HepG2 (cell line): ENCODE results near the gene AFTPH. TPM values are rescaled to one million over a fixed set of nuclear protein-coding genes. Genes with fewer than 3 reads are reported as not detected.

Source experiments
- ATAC-seq: fragments of 200-7000 bp; cut with Tn5 transposase; 3 replicates; pipeline ENCODE4 v1.9.1; 2020; ENCODE audit warnings: mild to moderate bottlenecking, moderate library complexity
- BruUV-seq: library from RNA; stranded (reverse); fragments of 400-500 nt; replicated peaks from 2 replicates; lab custom pipeline; 2021; lab: Mats Ljungman, UMichigan
- CTCF ChIA-PET: fragments of 300-600 bp; formaldehyde crosslinking; extraction: SDS; loops from one replicate; lab custom pipeline; 2021; ENCODE audit warnings: low total read pairs, inconsistent platforms, low intra/inter-chr PET ratio; lab: Yijun Ruan, JAX
- POLR2A ChIA-PET: fragments of 350-600 bp; sonication (Branson Sonifier 250); formaldehyde crosslinking; loops from one replicate; lab custom pipeline; 2020; ENCODE audit warnings: antibody characterized with exemption, inconsistent platforms; lab: Yijun Ruan, JAX
- DNase-seq: peaks from one replicate; pipeline ENCODE4 v3.0.0-alpha.2; 2015; ENCODE audit warnings: low spot score
- FAIRE-seq: peaks from 3 replicates; lab custom pipeline; 2011; peaks lifted over from hg19 to GRCh38; lab: Jason Lieb, UNC
- H2AFZ ChIP-seq: one replicate; pipeline ENCODE4 v1.6.1; 2011; ENCODE audit warnings: low read length, inconsistent platforms
- H3K27ac ChIP-seq: fragments of 300-600 bp; 3 replicates; pipeline ENCODE4 v1.8.0; 2011; ENCODE audit warnings: mixed run types, mild to moderate bottlenecking, mixed read lengths, low read length, inconsistent platforms; ENCODE audit not compliant: insufficient read depth; ENCODE audit errors: extremely low read length
- H3K27me3 ChIP-seq, 2 experiments: fragments of 200-600 bp in 1 of 2; 2 replicates in 1 of 2; 3 replicates in 1 of 2; pipeline versions ENCODE4 v1.6.0 to v1.8.0; 2011; ENCODE audit warnings: low read length in 2 of 2, mild to moderate bottlenecking in 2 of 2, moderate library complexity in 2 of 2, inconsistent platforms in 1 of 2; ENCODE audit not compliant: insufficient read depth in 2 of 2, control insufficient read depth in 1 of 2
- H3K36me3 ChIP-seq, 2 experiments: fragments of 200-600 bp in 1 of 2; replicated peaks in 1 of 2; 2 replicates in 1 of 2; 3 replicates in 1 of 2; pipeline versions ENCODE4 v1.5.1 to v1.8.0; 2011; ENCODE audit warnings: low read length in 2 of 2, inconsistent platforms in 1 of 2; ENCODE audit not compliant: insufficient read depth in 2 of 2, control insufficient read depth in 1 of 2
- H3K4me1 ChIP-seq: 2 replicates; pipeline ENCODE4 v1.5.1; 2012; ENCODE audit warnings: low read length, inconsistent platforms; ENCODE audit not compliant: insufficient read depth
- H3K4me2 ChIP-seq: 2 replicates; pipeline ENCODE4 v1.6.0; 2011; ENCODE audit warnings: low read depth, low read length, inconsistent platforms
- H3K4me3 ChIP-seq, 3 experiments: fragments of 200-600 bp in 1 of 3; sonication (generic), shearing (Covaris generic) in 1 of 3; replicated peaks in 1 of 3; 2 replicates each; pipeline ENCODE4 v1.5.1; 2011 to 2016; ENCODE audit warnings: low read length in 3 of 3, inconsistent platforms in 2 of 3, low read depth in 2 of 3, mild to moderate bottlenecking in 2 of 3, control low read depth in 1 of 3, mixed read lengths in 1 of 3; ENCODE audit not compliant: insufficient read depth in 1 of 3
- H3K79me2 ChIP-seq: one replicate; pipeline ENCODE4 v1.6.1; 2011; ENCODE audit warnings: low read length, inconsistent platforms; ENCODE audit not compliant: insufficient read depth
- H3K9ac ChIP-seq: 2 replicates; pipeline ENCODE4 v1.6.0; 2011; ENCODE audit warnings: mild to moderate bottlenecking, low read depth, low read length, inconsistent platforms; ENCODE audit not compliant: insufficient read depth
- H3K9me3 ChIP-seq: 2 replicates; pipeline ENCODE4 v1.5.1; 2012; ENCODE audit warnings: mild to moderate bottlenecking, low read length
- H4K20me1 ChIP-seq: 2 replicates; pipeline ENCODE4 v1.6.0; 2011; ENCODE audit warnings: inconsistent platforms, mild to moderate bottlenecking, low read length, moderate library complexity; ENCODE audit not compliant: insufficient read depth
- AHR ChIP-seq: IDR thresholded peaks from 2 replicates; pipeline ENCODE4 v1.6.1; 2018; ENCODE audit warnings: missing genetic modification reagents, missing compliant biosample characterization
- BRF2 ChIP-seq: sonication (generic); formaldehyde crosslinking; IDR thresholded peaks from 2 replicates; pipeline ENCODE4 v1.8.1; 2022; ENCODE audit warnings: mild to moderate bottlenecking, missing genetic modification reagents
- FOXK1 ChIP-seq: sonication (generic); formaldehyde crosslinking; IDR thresholded peaks from 2 replicates; pipeline ENCODE4 v1.4.0; 2020; ENCODE audit warnings: low read depth, missing genetic modification reagents, borderline replicate concordance
- GTF2F1 ChIP-seq: fragments of 150-350 bp; IDR thresholded peaks from 2 replicates; pipeline ENCODE4 v1.6.1; 2014; ENCODE audit warnings: low read length
- KDM2A ChIP-seq: sonication (generic); formaldehyde crosslinking; IDR thresholded peaks from 2 replicates; pipeline ENCODE4 v1.4.0; 2020; ENCODE audit warnings: low read depth, missing genetic modification reagents, borderline replicate concordance
- MED8 ChIP-seq: sonication (generic); formaldehyde crosslinking; IDR thresholded peaks from 2 replicates; pipeline ENCODE4 v1.8.1; 2023; ENCODE audit warnings: mild to moderate bottlenecking, missing genetic modification reagents; ENCODE audit not compliant: insufficient replicate concordance
- MTF2 ChIP-seq: sonication (generic); formaldehyde crosslinking; IDR thresholded peaks from 2 replicates; pipeline ENCODE4 v1.5.0; 2020; ENCODE audit warnings: missing genetic modification reagents, borderline replicate concordance
- RORA ChIP-seq: sonication (generic); formaldehyde crosslinking; IDR thresholded peaks from 2 replicates; pipeline ENCODE4 v1.5.0; 2020; ENCODE audit warnings: mild to moderate bottlenecking, missing genetic modification reagents, moderate library complexity
- SKIL ChIP-seq: sonication (generic); formaldehyde crosslinking; IDR thresholded peaks from 2 replicates; pipeline ENCODE4 v1.8.0; 2022; ENCODE audit warnings: missing genetic modification reagents, mild to moderate bottlenecking, moderate library complexity, borderline replicate concordance
- SRSF1 ChIP-seq: fragments of 200-400 bp; formaldehyde crosslinking; optimal IDR thresholded peaks from 2 replicates; pipeline ENCODE3; 2017; ENCODE audit warnings: mild to moderate bottlenecking, low read depth, low read length, moderate library complexity
- SYNCRIP ChIP-seq: fragments of 200-400 bp; formaldehyde crosslinking; IDR thresholded peaks from 2 replicates; pipeline ENCODE4 v1.6.1; 2018; ENCODE audit warnings: mild to moderate bottlenecking, low read depth, low read length; ENCODE audit not compliant: insufficient read depth
- ZFP36L1 ChIP-seq: sonication (generic); formaldehyde crosslinking; IDR thresholded peaks from 2 replicates; pipeline ENCODE4 v1.8.0; 2022; ENCODE audit warnings: mild to moderate bottlenecking, missing genetic modification reagents, moderate library complexity
- ZNF264 ChIP-seq: sonication (generic); formaldehyde crosslinking; IDR thresholded peaks from 2 replicates; pipeline ENCODE4 v1.4.0; 2020; ENCODE audit warnings: missing genetic modification reagents
- ZNF33A ChIP-seq: sonication (generic); formaldehyde crosslinking; IDR thresholded peaks from 2 replicates; pipeline ENCODE4 v1.5.1; 2020; ENCODE audit warnings: missing genetic modification reagents, mild to moderate bottlenecking, moderate library complexity, borderline replicate concordance
- ZNF431 ChIP-seq: sonication (generic); formaldehyde crosslinking; IDR thresholded peaks from 2 replicates; pipeline ENCODE4 v1.9.0; 2022; ENCODE audit warnings: missing genetic modification reagents, low read depth, mild to moderate bottlenecking, borderline replicate concordance
- ZNF484 ChIP-seq: sonication (generic); formaldehyde crosslinking; IDR thresholded peaks from 2 replicates; pipeline ENCODE4 v1.5.1; 2020; ENCODE audit warnings: mild to moderate bottlenecking, low read depth, missing genetic modification reagents, borderline replicate concordance
- ZNF558 ChIP-seq: sonication (generic); formaldehyde crosslinking; IDR thresholded peaks from 2 replicates; pipeline ENCODE4 v1.9.0; 2022; ENCODE audit warnings: mild to moderate bottlenecking, missing genetic modification reagents, borderline replicate concordance
- ZNF878 ChIP-seq: sonication (generic); formaldehyde crosslinking; IDR thresholded peaks from 2 replicates; pipeline ENCODE4 v1.8.1; 2023; ENCODE audit warnings: mild to moderate bottlenecking, missing genetic modification reagents, moderate library complexity
- ZSCAN22 ChIP-seq: sonication (generic); formaldehyde crosslinking; IDR thresholded peaks from 2 replicates; pipeline ENCODE4 v1.4.0; 2020; ENCODE audit warnings: mild to moderate bottlenecking, missing genetic modification reagents
- WGBS: methylation state at CpG from one replicate; pipeline ENCODE4 v1.1.6; 2017; ENCODE audit warnings: low lambda C conversion rate; 5-methylcytosine and 5-hydroxymethylcytosine counted together
- in situ Hi-C: cut with HindIII; loops from 2 replicates; pipeline ENCODE4 v1.10.0; 2017; ENCODE audit warnings: low pct_unique_long_range_greater_than_20kb; ENCODE audit not compliant: extremely low pct_ligation_motif_present
- intact Hi-C: fragments of 100-400 bp; cut with micrococcal nuclease; formaldehyde crosslinking; loops from one replicate; pipeline ENCODE4 v1.10.0; 2022; ENCODE audit not compliant: unreplicated experiment
- polyA plus RNA-seq, 8 experiments: library from polyadenylated mRNA; depleted of rRNA in 3 of 8; stranded (reverse) in 7 of 8; unstranded in 1 of 8; fragments of >200 nt; fragmentation: Illumina TruSeq in 4 of 8; extraction: Trizol in 4 of 8; gene quantifications; 2 replicates each; pipeline versions ENCODE4 v1.2.1 to v1.2.3, GENCODE V29; 2011 to 2016; ENCODE audit warnings: low read depth in 4 of 8, missing spikeins in 1 of 8, mixed read lengths in 1 of 8; ENCODE audit not compliant: insufficient read depth in 1 of 8
- total RNA-seq, 5 experiments: library from RNA; depleted of rRNA; stranded (reverse); fragments of >200 nt; fragmentation: Illumina TruSeq; extraction: Trizol; gene quantifications; 2 replicates each; pipeline ENCODE4 v1.2.3, GENCODE V29; 2016; ENCODE audit warnings: low read depth in 1 of 5

AFTPH gene
- total and polyA plus RNA-seq, 2 of the 13 experiments (the other 11 are each of a cell fraction or from before 2014, with no cell fraction given): 27.5 to 36.8 TPM

- H3K79me2 ChIP-seq: no peaks in the 10 kb centered on the region
- ChIA-PET POLR2A (no interaction called here), CTCF (no interaction called here)
- no TSS peak for BruUV-seq
- no peak overlapping the region for H3K4me2 ChIP-seq
- H3K4me3 ChIP-seq: no peak overlapping the region
- FAIRE-seq (no peak), ATAC-seq (no peak), DNase-seq (no peak)
- H3K27me3 ChIP-seq: peaks cover 2 to 24% of the 10 kb centered on the region in 2 experiments; a peak in 2 of 5 replicates
- H2AFZ ChIP-seq: no peak overlapping the region
- 25% methylated on average over 4 of the region's 4 CpGs for WGBS
- no peaks in the 10 kb centered on the region for H3K36me3 ChIP-seq
- intact Hi-C loops (no loop called here), in situ Hi-C loops (no loop called here)
- H4K20me1 ChIP-seq: no peaks in the 10 kb centered on the region
- no peaks in the 10 kb centered on the region for H3K4me1 ChIP-seq
- H3K9ac ChIP-seq: no peak overlapping the region
- no peak overlapping the region for H3K27ac ChIP-seq
- H3K9me3 ChIP-seq: no peaks in the 10 kb centered on the region
- TF ChIP-seq ZNF33A (CRISPR knock-in tag): no peak
- TF ChIP-seq ZNF558 (CRISPR knock-in tag): no peak
- no peak for TF ChIP-seq FOXK1 (CRISPR knock-in tag)
- no peak for TF ChIP-seq RORA
- no peak for TF ChIP-seq ZFP36L1 (CRISPR knock-in tag)
- no peak for TF ChIP-seq AHR (CRISPR knock-in tag)
- TF ChIP-seq ZNF264 (CRISPR knock-in tag): no peak
- TF ChIP-seq MED8 (CRISPR knock-in tag): no peak
- no peak for TF ChIP-seq SKIL
- TF ChIP-seq MTF2: no peak
- TF ChIP-seq ZNF484 (CRISPR knock-in tag): no peak
- no peak for TF ChIP-seq GTF2F1
- no peak for TF ChIP-seq ZNF878 (CRISPR knock-in tag)
- TF ChIP-seq KDM2A (CRISPR knock-in tag): no peak
- TF ChIP-seq BRF2: no peak
- TF ChIP-seq ZNF431: no peak
- no peak for TF ChIP-seq ZSCAN22 (CRISPR knock-in tag)
- no peak for TF ChIP-seq SRSF1
- no peak for TF ChIP-seq SYNCRIP
Measured at GRCh38 chr2:64502860-64503259, 21.3 kb upstream of the AFTPH start.
